H1 (cell line): ENCODE results near the gene SLC23A1. TPM values are rescaled to one million over a fixed set of nuclear protein-coding genes. Genes with fewer than 3 reads are reported as not detected.

Experiments used
- CTCF ChIA-PET: fragments of 300-600 bp; sonication (Branson Sonifier 250); formaldehyde crosslinking; loops from one replicate; lab custom pipeline; 2021; ENCODE audit not compliant: partially characterized antibody; lab: Charles Lee
- POLR2A ChIA-PET: fragments of 300-600 bp; sonication (Branson Sonifier 250); formaldehyde crosslinking; loops from one replicate; lab custom pipeline; 2021; ENCODE audit warnings: inconsistent platforms; ENCODE audit not compliant: partially characterized antibody; lab: Charles Lee
- DNase-seq, 2 experiments: peaks; one replicate each; pipeline versions ENCODE4 v3.0.0 to v3.0.0-alpha.2; 2010 to 2022; ENCODE audit warnings: low spot score in 2 of 2, low read depth in 1 of 2, mixed read lengths in 1 of 2
- FAIRE-seq: peaks from 2 replicates; lab custom pipeline; 2011; peaks lifted over from hg19 to GRCh38; lab: Jason Lieb, UNC
- H2AFZ ChIP-seq: 2 replicates; pipeline ENCODE4 v1.8.1; 2012; ENCODE audit warnings: low read length, inconsistent platforms
- H2AK5ac ChIP-seq: 2 replicates; pipeline ENCODE4 v1.6.1; 2013; ENCODE audit warnings: low read depth, low read length
- H2BK120ac ChIP-seq: replicated peaks from 2 replicates; pipeline ENCODE3; 2013; ENCODE audit warnings: low read depth, low read length, inconsistent platforms
- H2BK12ac ChIP-seq: 2 replicates; pipeline ENCODE4 v1.6.1; 2013; ENCODE audit warnings: low read depth, low read length
- H2BK15ac ChIP-seq: 2 replicates; pipeline ENCODE4 v1.6.1; 2013; ENCODE audit warnings: low read length
- H2BK20ac ChIP-seq: 2 replicates; pipeline ENCODE4 v1.6.1; 2013; ENCODE audit warnings: low read length
- H2BK5ac ChIP-seq: 2 replicates; pipeline ENCODE4 v1.6.1; 2013; ENCODE audit warnings: low read depth, low read length
- H3K14ac ChIP-seq: 2 replicates; pipeline ENCODE4 v1.6.1; 2013; ENCODE audit warnings: inconsistent platforms; ENCODE audit not compliant: insufficient read length
- H3K18ac ChIP-seq: 2 replicates; pipeline ENCODE4 v1.6.1; 2013; ENCODE audit warnings: low read length; ENCODE audit errors: extremely low read depth
- H3K23ac ChIP-seq: 2 replicates; pipeline ENCODE4 v1.6.1; 2013; ENCODE audit warnings: inconsistent platforms; ENCODE audit not compliant: insufficient read length
- H3K23me2 ChIP-seq: 2 replicates; pipeline ENCODE4 v1.6.1; 2013; ENCODE audit warnings: low read depth, low read length
- H3K27ac ChIP-seq: 2 replicates; pipeline ENCODE4 v1.6.1; 2011; ENCODE audit warnings: low read depth, low read length, inconsistent platforms
- H3K27me3 ChIP-seq, 4 experiments: replicated peaks in 1 of 4; 1 replicate in 1 of 4; 2 replicates in 3 of 4; pipeline versions ENCODE4 v1.6.1 to v1.8.1; 2011 to 2013; ENCODE audit warnings: low read length in 3 of 4, mild to moderate bottlenecking in 3 of 4, inconsistent platforms in 2 of 4, mixed read lengths in 2 of 4, moderate library complexity in 1 of 4; ENCODE audit not compliant: control insufficient read depth in 3 of 4, insufficient read depth in 3 of 4; ENCODE audit errors: extremely low read depth in 1 of 4
- H3K36me3 ChIP-seq, 4 experiments: 2 replicates each; pipeline versions ENCODE4 v1.6.1 to v1.8.1; 2011 to 2013; ENCODE audit warnings: mild to moderate bottlenecking in 4 of 4, low read length in 3 of 4, moderate library complexity in 2 of 4, control low read depth in 1 of 4, inconsistent platforms in 1 of 4; ENCODE audit not compliant: insufficient read depth in 4 of 4, control insufficient read depth in 2 of 4
- H3K4ac ChIP-seq: replicated peaks from 2 replicates; pipeline ENCODE3; 2013; ENCODE audit warnings: low read length, low read depth, mixed read lengths, inconsistent platforms; ENCODE audit not compliant: insufficient read length
- H3K4me1 ChIP-seq, 4 experiments: replicated peaks in 1 of 4; 1 replicate in 1 of 4; 2 replicates in 3 of 4; pipeline versions ENCODE4 v1.6.1 to v1.8.1; 2011 to 2013; ENCODE audit warnings: low read length in 3 of 4, inconsistent platforms in 2 of 4, mixed read lengths in 1 of 4; ENCODE audit not compliant: insufficient read depth in 4 of 4, control insufficient read depth in 3 of 4
- H3K4me2 ChIP-seq, 2 experiments: 2 replicates each; pipeline versions ENCODE4 v1.6.1 to v1.8.1; 2011 to 2013; ENCODE audit warnings: low read depth in 2 of 2, low read length in 2 of 2, control low read depth in 1 of 2, inconsistent platforms in 1 of 2, mild to moderate bottlenecking in 1 of 2; ENCODE audit not compliant: insufficient read depth in 1 of 2
- H3K4me3 ChIP-seq, 4 experiments: fragments of 200-600, 300-600 bp in 1 of 4; sonication (generic), shearing (Covaris generic), sonication (Bioruptor Twin) in 1 of 4; 2 replicates each; pipeline versions ENCODE4 v1.5.1 to v1.8.1; 2011 to 2016; ENCODE audit warnings: low read length in 4 of 4, low read depth in 3 of 4, control low read depth in 2 of 4, inconsistent platforms in 2 of 4, mild to moderate bottlenecking in 2 of 4, mixed read lengths in 1 of 4, moderate library complexity in 1 of 4; ENCODE audit not compliant: insufficient read depth in 2 of 4; ENCODE audit errors: extremely low read depth in 1 of 4
- H3K56ac ChIP-seq: replicated peaks from 2 replicates; pipeline ENCODE3; 2013; ENCODE audit warnings: low read depth, mild to moderate bottlenecking, mixed read lengths, low read length, inconsistent platforms; ENCODE audit not compliant: insufficient read length
- H3K79me1 ChIP-seq: 2 replicates; pipeline ENCODE4 v1.6.1; 2013; ENCODE audit warnings: low read depth, low read length, control low read depth
- H3K79me2 ChIP-seq, 2 experiments: 2 replicates each; pipeline versions ENCODE4 v1.6.1 to v1.8.1; 2012 to 2013; ENCODE audit warnings: low read length in 2 of 2, mild to moderate bottlenecking in 2 of 2, inconsistent platforms in 1 of 2; ENCODE audit not compliant: insufficient read depth in 2 of 2, control insufficient read depth in 1 of 2
- H3K9ac ChIP-seq, 4 experiments: replicated peaks in 1 of 4; 1 replicate in 1 of 4; 2 replicates in 3 of 4; pipeline versions ENCODE4 v1.6.1 to v1.8.1; 2011 to 2013; ENCODE audit warnings: low read depth in 3 of 4, low read length in 3 of 4, control low read depth in 2 of 4, mild to moderate bottlenecking in 2 of 4, moderate library complexity in 2 of 4, inconsistent platforms in 1 of 4; ENCODE audit errors: extremely low read depth in 1 of 4
- H3K9me3 ChIP-seq, 2 experiments: 2 replicates each; pipeline versions ENCODE4 v1.6.1 to v1.8.1; 2012 to 2013; ENCODE audit warnings: mild to moderate bottlenecking in 2 of 2, moderate library complexity in 2 of 2, control low read depth in 1 of 2, inconsistent platforms in 1 of 2, low read depth in 1 of 2, low read length in 1 of 2, mixed read lengths in 1 of 2; ENCODE audit not compliant: insufficient read depth in 2 of 2
- H4K20me1 ChIP-seq, 2 experiments: replicated peaks in 1 of 2; 2 replicates each; pipeline versions ENCODE3 to v1.8.1; 2011 to 2013; ENCODE audit warnings: inconsistent platforms in 2 of 2, low read length in 2 of 2, mild to moderate bottlenecking in 1 of 2; ENCODE audit not compliant: insufficient read depth in 2 of 2, control insufficient read depth in 1 of 2
- H4K5ac ChIP-seq: 2 replicates; pipeline ENCODE4 v1.6.1; 2013; ENCODE audit warnings: low read length, low read depth, mixed read lengths, inconsistent platforms; ENCODE audit not compliant: insufficient read length
- H4K8ac ChIP-seq: 2 replicates; pipeline ENCODE4 v1.8.0; 2013; ENCODE audit warnings: mild to moderate bottlenecking, moderate library complexity, low read length, inconsistent platforms; ENCODE audit not compliant: insufficient read depth; ENCODE audit errors: extremely low read depth
- H4K91ac ChIP-seq: replicated peaks from 2 replicates; pipeline ENCODE3; 2013; ENCODE audit warnings: low read length, mixed read lengths, inconsistent platforms; ENCODE audit not compliant: insufficient read length
- BCL11A ChIP-seq, 2 experiments: IDR thresholded peaks; one replicate each; pipeline ENCODE4 v1.6.1; 2011; ENCODE audit warnings: low read depth in 2 of 2, low read length in 2 of 2, mild to moderate bottlenecking in 2 of 2
- CTCF ChIP-seq, 3 experiments: IDR thresholded peaks; 1 replicate in 2 of 3; 2 replicates in 1 of 3; pipeline versions ENCODE4 v1.5.1 to v1.6.1; 2011; ENCODE audit warnings: low read length in 3 of 3, mild to moderate bottlenecking in 3 of 3, inconsistent platforms in 2 of 3, low read depth in 1 of 3, moderate library complexity in 1 of 3; ENCODE audit not compliant: insufficient read depth in 1 of 3; ENCODE audit errors: control extremely low read depth in 1 of 3
- PHF8 ChIP-seq: fragments of 200-600 bp; sonication (generic); conservative IDR thresholded peaks from 2 replicates; pipeline ENCODE4 v1.7.1; 2012; ENCODE audit warnings: low read depth, mild to moderate bottlenecking, inconsistent platforms, low read length, moderate library complexity
- SIRT6 ChIP-seq: IDR thresholded peaks from one replicate; pipeline ENCODE4 v1.7.1; 2012; ENCODE audit warnings: low read length, inconsistent platforms
- ZNF274 ChIP-seq: IDR thresholded peaks from 2 replicates; pipeline ENCODE4 v1.7.0; 2012; ENCODE audit warnings: low read length, borderline replicate concordance; ENCODE audit errors: extremely low read depth
- WGBS, 2 experiments: shearing (Covaris generic) in 1 of 2; methylation state at CpG; one replicate each; pipeline versions ENCODE4 v1.1.6 to v1.1.7; 2013 to 2015; ENCODE audit warnings: low lambda C conversion rate in 2 of 2, mixed read lengths in 2 of 2, inconsistent platforms in 1 of 2, low coverage in 1 of 2, missing lambda C conversion rate in 1 of 2; ENCODE audit not compliant: insufficient replicate concordance in 2 of 2, insufficient coverage in 1 of 2, insufficient read length in 1 of 2; ENCODE audit errors: extremely low coverage in 1 of 2, missing lambda C conversion rate in 1 of 2; 5-methylcytosine and 5-hydroxymethylcytosine counted together
- polyA plus RNA-seq, 7 experiments: library from polyadenylated mRNA; depleted of rRNA in 3 of 7; stranded (reverse) in 5 of 7; unstranded in 2 of 7; fragments of >200 nt in 5 of 7; fragments of 200-250 nt in 2 of 7; gene quantifications; 1 replicate in 5 of 7; 2 replicates in 1 of 7; 4 replicates in 1 of 7; pipeline versions ENCODE4 v1.2.1 to v1.2.3, GENCODE V29; 2011 to 2013; ENCODE audit warnings: missing spikeins in 2 of 7, mixed read lengths in 2 of 7
- total RNA-seq: library from RNA; stranded (reverse); fragmentation: NEBNext Ultra II Directional; extraction: Animal tissue kit (Norgen Biotek cat#: 25700); gene quantifications from 2 replicates; pipeline ENCODE4 v1.2.1, GENCODE V29; 2021
- TF ChIP-seq, protein P1 (sequence below): IDR thresholded peaks from 2 replicates; pipeline ENCODE4 v1.6.1; 2012; ENCODE audit warnings: low read length, inconsistent platforms

Gene SLC23A1
- total and polyA plus RNA-seq, 2 of the 8 experiments (the other 6 are each of a cell fraction or from before 2014, with no cell fraction given) = not detected

DNA sequence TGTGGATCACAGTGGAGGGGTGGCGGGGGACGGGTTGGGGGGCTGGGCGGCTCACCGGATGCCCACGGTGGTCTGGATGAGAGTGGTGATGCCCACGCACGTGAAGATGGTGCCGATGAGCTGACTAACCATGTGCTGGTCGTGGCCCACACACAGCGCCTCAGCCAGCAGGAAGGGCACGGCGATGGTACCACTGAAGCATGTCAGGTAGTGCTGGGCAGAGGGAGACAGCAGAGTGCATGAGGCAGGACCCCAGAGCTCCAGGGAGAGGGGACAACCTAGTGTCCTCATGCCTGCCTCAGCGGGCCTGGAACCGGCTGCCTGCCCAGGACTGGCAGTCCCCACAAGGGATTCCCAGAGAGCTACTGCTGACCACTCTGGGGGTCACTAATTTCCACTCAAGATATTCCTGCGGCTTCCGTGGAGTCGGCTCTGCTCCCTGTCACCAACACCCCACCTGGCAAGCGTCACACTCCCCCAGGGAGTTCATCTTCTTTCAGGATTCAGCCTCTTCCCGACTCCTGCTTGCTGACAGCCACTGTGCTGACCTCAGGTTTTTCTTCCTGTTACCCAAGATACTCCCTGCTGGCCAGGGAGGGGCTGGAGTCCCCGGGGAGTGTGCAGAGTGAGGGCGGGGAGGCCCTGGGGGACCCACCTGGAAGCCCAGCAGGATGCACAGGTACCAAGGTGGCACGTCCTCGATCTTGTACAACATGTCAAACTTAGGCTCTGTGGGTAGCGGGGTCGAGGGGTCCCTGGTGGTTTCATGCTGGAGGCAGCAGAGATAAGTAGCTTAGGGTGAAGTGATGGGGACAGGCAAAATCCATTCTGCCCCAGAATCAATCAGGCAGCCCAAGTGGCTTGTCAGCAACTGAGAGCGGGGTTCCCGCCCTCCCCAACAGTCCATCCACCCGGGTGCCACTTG, 998 bp downstream of the SLC23A1 start:
- Histone ChIP-seq H3K27ac (no peak overlapping the region), H3K14ac (no peak overlapping the region), H3K9ac (no peak overlapping the region), H3K4me1 (peaks cover 0 to 11% (median 0%) of the 10 kb centered on the region in 4 experiments; a peak in 2 of 7 replicates), H4K8ac (0 out of 2 replicates have a peak overlapping the region, but pooled peaks have one; percentile 62), H2BK12ac (no peak overlapping the region), H3K4ac (no peak overlapping the region), H3K4me3 (no peak overlapping the region), H3K4me2 (no peak overlapping the region), H3K27me3 (no peaks in the 10 kb centered on the region), H3K36me3 (no peaks in the 10 kb centered on the region), H3K79me1 (no peaks in the 10 kb centered on the region; the same call in 1 of the 2 replicates), H3K23me2 (no peaks in the 10 kb centered on the region), H2BK5ac (no peak overlapping the region; the same call in 1 of the 2 replicates), H3K9me3 (no peaks in the 10 kb centered on the region), H2AK5ac (peak overlapping the region; percentile 30; the same call in 1 of the 2 replicates), H3K23ac (no peak overlapping the region), H2BK120ac (no peak overlapping the region), H4K5ac (no peak overlapping the region), H2BK20ac (no peak overlapping the region), H4K91ac (no peak overlapping the region), H2BK15ac (no peak overlapping the region; the same call in 1 of the 2 replicates), H4K20me1 (peaks cover 0 to 5% of the 10 kb centered on the region in 2 experiments), H3K79me2 (no peaks in the 10 kb centered on the region), H3K18ac (no peak overlapping the region), H2AFZ (no peak overlapping the region), H3K56ac (no peak overlapping the region)
- POLR2A ChIA-PET = interaction anchor here (0.8 to 3.1 kb wide), 7 partner anchors 10 to 88 kb away, joined by 3 to 12 read pairs (median 4); partner anchors contain the start of genes MATR3 and PROB1
- CTCF ChIA-PET = interaction anchor here (1.3 to 1.9 kb wide), 2 partner anchors 9 to 132 kb away, joined by 3 to 8 read pairs; no protein-coding TSS in a partner anchor
- DNase-seq (no peak), FAIRE-seq (no peak)
- WGBS, 2 experiments = 95% methylated on average over 28 of the region's 28 CpGs; no CpG with 5 or more reads in 1 of the 2 experiments
- TF ChIP-seq ZNF274 = no peak
- no peak for TF ChIP-seq BCL11A (IDR thresholded peaks at IDR 0.05; ENCODE audit: low read depth in 2 of 2, low read length in 2 of 2)
- no peak for TF ChIP-seq PHF8
- TF ChIP-seq, protein P1, sequence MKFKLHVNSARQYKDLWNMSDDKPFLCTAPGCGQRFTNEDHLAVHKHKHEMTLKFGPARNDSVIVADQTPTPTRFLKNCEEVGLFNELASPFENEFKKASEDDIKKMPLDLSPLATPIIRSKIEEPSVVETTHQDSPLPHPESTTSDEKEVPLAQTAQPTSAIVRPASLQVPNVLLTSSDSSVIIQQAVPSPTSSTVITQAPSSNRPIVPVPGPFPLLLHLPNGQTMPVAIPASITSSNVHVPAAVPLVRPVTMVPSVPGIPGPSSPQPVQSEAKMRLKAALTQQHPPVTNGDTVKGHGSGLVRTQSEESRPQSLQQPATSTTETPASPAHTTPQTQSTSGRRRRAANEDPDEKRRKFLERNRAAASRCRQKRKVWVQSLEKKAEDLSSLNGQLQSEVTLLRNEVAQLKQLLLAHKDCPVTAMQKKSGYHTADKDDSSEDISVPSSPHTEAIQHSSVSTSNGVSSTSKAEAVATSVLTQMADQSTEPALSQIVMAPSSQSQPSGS = no peak
- TF ChIP-seq SIRT6 = no peak
- TF ChIP-seq CTCF (IDR thresholded peaks at IDR 0.05; ENCODE audit: control extremely low read depth in 1 of 3, insufficient read depth in 1 of 3, low read depth in 1 of 3, low read length in 3 of 3) = no peak
